Esophagus (tissue), 2 donors: ENCODE results near the gene ZFHX3. TPM values are rescaled to one million over a fixed set of nuclear protein-coding genes. Genes with fewer than 3 reads are reported as not detected.

Source experiments
- H3K27ac ChIP-seq, 2 donors: one replicate each; pipeline ENCODE4 v1.5.1; 2013; ENCODE audit warnings: low read depth in 2 of 2, mild to moderate bottlenecking in 2 of 2, inconsistent platforms in 1 of 2, low read length in 1 of 2, moderate library complexity in 1 of 2
- H3K27me3 ChIP-seq, 2 donors: one replicate each; pipeline ENCODE4 v1.6.1; 2013; ENCODE audit warnings: low read length in 2 of 2, control low read depth in 1 of 2, mild to moderate bottlenecking in 1 of 2; ENCODE audit not compliant: insufficient read depth in 2 of 2, control insufficient read depth in 1 of 2
- H3K36me3 ChIP-seq, 2 donors: one replicate each; pipeline ENCODE4 v1.6.1; 2013; ENCODE audit warnings: low read length in 1 of 2; ENCODE audit not compliant: control insufficient read depth in 2 of 2, insufficient read depth in 2 of 2
- H3K4me1 ChIP-seq, 2 donors: one replicate each; pipeline ENCODE4 v1.6.1; 2013; ENCODE audit warnings: low read length in 1 of 2; ENCODE audit not compliant: control insufficient read depth in 2 of 2, insufficient read depth in 2 of 2
- H3K4me3 ChIP-seq, 2 donors: one replicate each; pipeline ENCODE4 v1.5.1; 2013; ENCODE audit warnings: low read length in 2 of 2, mild to moderate bottlenecking in 2 of 2, low read depth in 1 of 2, moderate library complexity in 1 of 2
- H3K9me3 ChIP-seq, 2 donors: one replicate each; pipeline ENCODE4 v1.6.1; 2013; ENCODE audit warnings: mild to moderate bottlenecking in 2 of 2, low read depth in 1 of 2, low read length in 1 of 2, moderate library complexity in 1 of 2; ENCODE audit not compliant: control insufficient read depth in 2 of 2, insufficient read depth in 1 of 2
- WGBS, 2 donors: extraction: QIAGEN DNeasy Blood & Tissue Kit; methylation state at CpG; one replicate each; pipeline ENCODE4 v1.1.7; 2013; 5-methylcytosine and 5-hydroxymethylcytosine counted together
- polyA plus RNA-seq, 2 donors: library from polyadenylated mRNA; stranded (reverse); fragments of 200-250 nt; gene quantifications; one replicate each; pipeline ENCODE4 v1.2.3, GENCODE V29; 2013
- donor health status: healthy with polysubstance abuse.
- donor health status: Bipolar disorder and iron deficiency.

Gene ZFHX3, protein sequence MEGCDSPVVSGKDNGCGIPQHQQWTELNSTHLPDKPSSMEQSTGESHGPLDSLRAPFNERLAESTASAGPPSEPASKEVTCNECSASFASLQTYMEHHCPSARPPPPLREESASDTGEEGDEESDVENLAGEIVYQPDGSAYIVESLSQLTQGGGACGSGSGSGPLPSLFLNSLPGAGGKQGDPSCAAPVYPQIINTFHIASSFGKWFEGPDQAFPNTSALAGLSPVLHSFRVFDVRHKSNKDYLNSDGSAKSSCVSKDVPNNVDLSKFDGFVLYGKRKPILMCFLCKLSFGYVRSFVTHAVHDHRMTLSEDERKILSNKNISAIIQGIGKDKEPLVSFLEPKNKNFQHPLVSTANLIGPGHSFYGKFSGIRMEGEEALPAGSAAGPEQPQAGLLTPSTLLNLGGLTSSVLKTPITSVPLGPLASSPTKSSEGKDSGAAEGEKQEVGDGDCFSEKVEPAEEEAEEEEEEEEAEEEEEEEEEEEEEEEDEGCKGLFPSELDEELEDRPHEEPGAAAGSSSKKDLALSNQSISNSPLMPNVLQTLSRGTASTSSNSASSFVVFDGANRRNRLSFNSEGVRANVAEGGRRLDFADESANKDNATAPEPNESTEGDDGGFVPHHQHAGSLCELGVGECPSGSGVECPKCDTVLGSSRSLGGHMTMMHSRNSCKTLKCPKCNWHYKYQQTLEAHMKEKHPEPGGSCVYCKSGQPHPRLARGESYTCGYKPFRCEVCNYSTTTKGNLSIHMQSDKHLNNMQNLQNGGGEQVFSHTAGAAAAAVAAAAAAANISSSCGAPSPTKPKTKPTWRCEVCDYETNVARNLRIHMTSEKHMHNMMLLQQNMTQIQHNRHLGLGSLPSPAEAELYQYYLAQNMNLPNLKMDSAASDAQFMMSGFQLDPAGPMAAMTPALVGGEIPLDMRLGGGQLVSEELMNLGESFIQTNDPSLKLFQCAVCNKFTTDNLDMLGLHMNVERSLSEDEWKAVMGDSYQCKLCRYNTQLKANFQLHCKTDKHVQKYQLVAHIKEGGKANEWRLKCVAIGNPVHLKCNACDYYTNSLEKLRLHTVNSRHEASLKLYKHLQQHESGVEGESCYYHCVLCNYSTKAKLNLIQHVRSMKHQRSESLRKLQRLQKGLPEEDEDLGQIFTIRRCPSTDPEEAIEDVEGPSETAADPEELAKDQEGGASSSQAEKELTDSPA (N-terminal part only)
- polyA plus RNA-seq = 1 to 10 TPM in 1 of 2 donors, under 1 TPM in 1; 0.62 to 1.1 TPM

DNA sequence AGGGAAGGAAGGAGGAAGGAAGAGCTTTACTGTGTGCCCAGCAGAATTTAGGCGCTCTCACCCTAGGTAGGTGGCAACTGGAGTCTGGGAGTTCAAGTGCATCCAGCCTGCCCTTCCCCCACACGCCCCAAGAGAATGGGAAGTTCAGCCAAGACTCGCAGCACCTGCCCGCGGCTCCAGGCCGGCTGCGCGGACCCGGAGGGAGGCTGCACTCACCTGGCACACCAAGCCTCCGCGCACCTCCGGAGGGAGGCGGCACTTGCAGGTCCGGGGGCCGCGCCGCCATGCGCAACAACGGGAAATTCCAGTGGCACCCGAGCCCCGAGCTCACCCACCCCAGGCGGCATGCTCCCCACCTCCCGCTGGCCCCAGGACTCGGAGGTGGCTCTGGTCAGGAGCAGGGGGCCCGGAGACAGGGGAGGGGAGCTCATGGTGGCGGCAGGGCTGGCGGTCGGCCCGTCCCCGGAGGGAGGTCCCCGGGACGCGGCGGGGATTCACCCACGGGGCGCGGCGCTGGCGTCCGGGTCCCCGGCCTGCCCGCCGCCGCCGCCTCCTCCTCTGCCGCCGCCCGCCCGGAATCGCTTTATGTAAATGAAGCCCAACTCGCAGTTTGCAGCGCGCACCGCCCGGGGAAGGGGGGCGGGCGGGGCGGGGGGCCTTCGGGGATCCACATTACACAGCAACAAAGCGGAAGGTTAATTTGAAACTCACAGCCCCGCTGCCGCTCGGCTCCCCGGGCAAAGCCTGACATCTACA is at the start of gene ZFHX3:
Gene ZFHX3 (minus strand): TSS at position 593 of the 756 bp plus-strand sequence. CDS start 87,983 bp downstream, outside the sequence.
- Histone ChIP-seq H3K9me3 (no peaks in the 10 kb centered on the region), H3K27ac (peak within 1 kb of the TSS; percentile 75 to 90), H3K4me3 (peak within 1 kb of the TSS; percentile 64 to 85), H3K4me1 (peaks cover 2 to 3% of the 10 kb centered on the region in 2 donors), H3K36me3 (no peaks in the 10 kb centered on the region), H3K27me3 (no peaks in the 10 kb centered on the region)
- 1% methylated on average over 44 to 64 of the region's 64 CpGs for WGBS, 2 donors

DNA sequence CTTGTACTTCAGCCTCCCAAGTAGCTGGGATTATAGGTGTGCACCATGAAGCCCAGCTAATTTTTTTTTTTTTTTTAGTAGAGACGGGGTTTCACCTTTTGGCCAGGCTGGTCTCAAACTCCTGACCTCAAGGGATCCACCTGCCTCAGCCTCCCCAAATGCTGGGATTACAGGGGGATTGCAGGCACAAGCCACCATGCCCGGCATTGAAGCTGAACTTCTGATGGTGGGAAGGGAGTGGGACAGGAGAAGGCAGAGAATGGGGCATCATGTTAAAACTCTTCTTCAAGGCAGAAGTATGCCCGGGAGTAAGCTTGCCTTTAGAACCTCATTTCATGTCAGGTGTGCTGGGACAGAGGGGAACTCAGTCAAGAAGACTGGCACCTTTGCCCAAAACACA is 48.6 kb upstream of the ZFHX3 start:
- Histone ChIP-seq H3K27me3 (no peaks in the 10 kb centered on the region), H3K4me3 (no peak overlapping the region)

DNA sequence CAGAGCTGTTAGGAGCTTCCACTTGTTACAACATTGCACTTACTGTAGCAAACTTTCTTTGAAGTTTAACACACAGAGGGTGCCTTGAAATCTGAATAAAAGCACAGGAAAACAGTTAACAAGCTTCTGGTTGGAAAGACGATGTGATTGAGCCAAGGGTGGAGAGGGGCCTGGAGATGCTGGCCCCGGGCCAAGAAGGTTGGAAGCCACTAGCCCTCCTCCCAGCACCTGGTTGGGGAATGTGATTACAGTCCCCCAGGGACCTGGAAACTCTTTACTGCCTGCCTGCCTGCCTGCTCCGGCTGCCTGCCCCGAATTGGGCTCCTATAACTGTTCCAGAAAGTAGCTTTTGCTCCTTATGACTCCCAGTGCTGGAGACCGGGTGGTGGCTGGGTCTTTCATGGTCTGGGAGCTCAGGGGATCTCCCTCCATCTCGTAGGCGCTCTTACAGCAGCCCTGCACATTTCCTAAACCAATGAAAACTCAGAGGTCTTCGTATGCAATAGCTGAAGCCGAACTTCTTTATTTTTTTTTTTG is 48.0 kb upstream of the ZFHX3 start:
- no peaks in the 10 kb centered on the region for H3K27me3 ChIP-seq
- 32 to 34% methylated on average over 9 of the region's 9 CpGs for WGBS, 2 donors
- no peaks in the 10 kb centered on the region for H3K4me1 ChIP-seq
- H3K36me3 ChIP-seq = no peaks in the 10 kb centered on the region
- no peak overlapping the region for H3K27ac ChIP-seq
- no peaks in the 10 kb centered on the region for H3K9me3 ChIP-seq
- no peak overlapping the region for H3K4me3 ChIP-seq

More for the DNA sequence above, 48.6 kb upstream of the ZFHX3 start:
- Histone ChIP-seq H3K36me3 (no peaks in the 10 kb centered on the region), H3K27ac (no peak overlapping the region), H3K9me3 (no peaks in the 10 kb centered on the region), H3K4me1 (no peaks in the 10 kb centered on the region)
- 81 to 84% methylated on average over 3 of the region's 3 CpGs for WGBS, 2 donors

GRCh38 chr16:73095142-73095820 is 47.4 kb upstream of the ZFHX3 start:
- H3K27ac ChIP-seq = no peak overlapping the region
- WGBS, 2 donors = 52 to 55% methylated on average over 6 of the region's 6 CpGs
- H3K4me1 ChIP-seq = no peaks in the 10 kb centered on the region
- no peaks in the 10 kb centered on the region for H3K27me3 ChIP-seq
- no peaks in the 10 kb centered on the region for H3K36me3 ChIP-seq
- no peak overlapping the region for H3K4me3 ChIP-seq
- no peaks in the 10 kb centered on the region for H3K9me3 ChIP-seq

DNA sequence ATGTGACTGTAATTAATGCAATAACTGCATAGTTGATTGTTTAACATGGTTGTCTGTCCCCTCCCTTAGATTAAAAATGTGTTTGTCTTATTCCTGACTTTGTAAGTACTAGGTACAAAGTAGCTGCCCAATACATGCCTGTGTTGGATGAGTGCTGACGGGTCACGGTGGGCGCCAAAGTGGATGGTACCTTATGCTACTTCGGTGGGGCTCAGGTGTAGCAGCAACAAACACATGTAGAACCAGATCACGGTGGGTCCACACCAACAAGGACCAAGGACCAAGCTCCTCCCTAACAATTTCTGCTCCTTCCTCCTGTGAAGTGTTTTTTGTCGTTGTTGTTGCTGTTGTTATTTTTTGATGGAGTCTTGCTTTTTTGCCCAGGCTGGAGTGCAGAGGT is 46.4 kb upstream of the ZFHX3 start:
- 93 to 94% methylated on average over 6 of the region's 6 CpGs for WGBS, 2 donors
- Histone ChIP-seq H3K36me3 (no peaks in the 10 kb centered on the region), H3K4me1 (no peaks in the 10 kb centered on the region), H3K27ac (no peak overlapping the region), H3K9me3 (no peaks in the 10 kb centered on the region), H3K4me3 (no peak overlapping the region), H3K27me3 (no peaks in the 10 kb centered on the region)

DNA sequence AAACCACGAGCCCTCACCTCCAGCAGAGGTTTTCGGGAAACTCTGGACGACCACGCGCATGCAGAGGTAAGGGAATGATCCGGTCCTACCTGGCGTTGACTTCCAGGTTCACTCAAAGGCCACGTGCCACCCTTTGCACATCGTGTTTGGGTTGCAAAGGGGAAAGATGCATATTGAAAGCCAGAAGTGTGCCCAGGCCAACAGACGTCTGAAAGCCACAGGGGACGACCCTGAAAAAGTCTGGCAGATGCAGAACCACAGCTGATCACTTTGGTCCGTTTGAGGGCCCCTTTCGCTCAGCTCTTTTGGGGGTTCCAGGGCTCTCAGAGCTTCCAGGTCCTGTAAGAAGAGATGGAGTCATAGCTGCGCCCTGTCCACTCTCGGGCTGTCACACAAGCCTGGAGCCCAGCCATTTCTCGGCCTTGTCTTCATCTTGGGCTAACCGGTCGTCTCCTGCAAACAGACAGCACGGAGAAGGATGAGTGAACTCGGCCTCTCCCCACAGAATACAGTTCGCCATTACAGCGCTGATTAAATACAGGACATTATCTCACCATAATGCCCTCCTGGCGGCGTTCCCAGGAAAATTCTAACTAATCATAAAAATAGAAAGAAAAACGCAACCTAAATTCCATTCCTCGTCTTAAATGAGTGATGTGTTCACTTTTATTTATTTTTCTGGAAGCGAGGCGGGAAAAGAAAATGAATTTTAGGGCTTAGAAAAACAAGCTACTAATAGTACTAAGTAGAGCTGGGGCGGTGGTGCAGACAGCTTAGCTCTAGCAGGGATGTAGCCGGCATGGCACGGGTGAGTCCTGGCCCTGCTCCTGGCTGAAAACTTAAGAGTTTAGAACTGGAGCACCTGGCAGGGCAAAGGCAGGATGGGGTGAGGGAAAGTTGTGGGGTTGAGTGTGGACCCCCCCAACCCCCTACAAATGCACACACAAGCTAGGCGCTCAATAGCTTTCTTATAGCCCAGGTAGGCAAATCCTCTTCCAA is 45.5 kb upstream of the ZFHX3 start:
- Histone ChIP-seq H3K27ac (no peak overlapping the region), H3K36me3 (no peaks in the 10 kb centered on the region), H3K4me3 (no peak overlapping the region), H3K27me3 (no peaks in the 10 kb centered on the region), H3K9me3 (no peaks in the 10 kb centered on the region), H3K4me1 (no peaks in the 10 kb centered on the region)
- WGBS, 2 donors = 70 to 72% methylated on average over 32 of the region's 32 CpGs

DNA sequence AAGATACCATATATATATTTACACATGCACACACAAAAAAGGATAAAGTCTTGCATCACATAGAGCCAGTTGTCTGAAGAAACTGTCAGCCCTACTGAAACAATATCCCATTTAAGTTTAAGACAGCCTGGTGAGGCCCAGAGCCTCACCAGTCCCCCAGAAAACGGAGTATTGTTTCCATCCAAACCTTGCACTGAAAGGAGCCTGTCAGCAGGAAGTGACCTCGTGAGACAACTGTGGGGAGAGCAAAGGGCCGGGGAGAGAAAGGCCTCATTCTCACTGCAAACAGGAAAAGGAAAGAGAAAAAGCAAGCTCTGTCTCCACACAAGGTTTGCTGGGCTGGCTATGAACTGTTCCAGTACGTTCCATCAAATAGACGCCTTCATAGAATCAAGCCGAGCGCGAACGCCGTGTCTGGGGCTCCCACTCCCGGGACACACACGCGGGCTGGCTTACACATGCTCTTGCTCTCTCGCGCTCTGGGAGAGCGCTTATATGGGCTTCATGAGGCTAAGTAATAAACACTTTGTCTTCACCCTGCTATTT is 44.4 kb upstream of the ZFHX3 start:
- Histone ChIP-seq H3K27ac (no peak overlapping the region), H3K27me3 (no peaks in the 10 kb centered on the region), H3K4me3 (no peak overlapping the region), H3K4me1 (no peaks in the 10 kb centered on the region), H3K9me3 (no peaks in the 10 kb centered on the region), H3K36me3 (no peaks in the 10 kb centered on the region)
- WGBS, 2 donors = 86 to 87% methylated on average over 16 of the region's 16 CpGs
